ENCODE data around the gene SEPSECS. TPM values are rescaled to one million over a fixed set of nuclear protein-coding genes. Genes with fewer than 3 reads are reported as not detected.

Gene SEPSECS
- total and polyA plus RNA-seq, 2 of the 8 experiments (the other 6 are each of a cell fraction or from before 2014, with no cell fraction given), result 1.9 to 4.1 TPM

- H3K23ac ChIP-seq (ENCODE audit: insufficient read length), result no peak overlapping the region
- H4K5ac ChIP-seq (ENCODE audit: insufficient read length, low read depth, low read length), result no peak overlapping the region
- no peak overlapping the region for H3K4me3 ChIP-seq (ENCODE audit: extremely low read depth in 1 of 4, insufficient read depth in 2 of 4, low read depth in 3 of 4, low read length in 4 of 4)
- no peaks in the 10 kb centered on the region for H4K20me1 ChIP-seq (replicated peaks in 1 of 2; ENCODE audit: control insufficient read depth in 1 of 2, insufficient read depth in 2 of 2, low read length in 2 of 2)
- H2BK120ac ChIP-seq (replicated peaks; ENCODE audit: low read depth, low read length), result no peak overlapping the region
- H2AK5ac ChIP-seq (ENCODE audit: low read depth, low read length), result no peak overlapping the region
- H3K79me1 ChIP-seq (ENCODE audit: low read depth, low read length), result no peaks in the 10 kb centered on the region
- no peak overlapping the region for H2AFZ ChIP-seq (ENCODE audit: low read length)
- no peak overlapping the region for H3K27ac ChIP-seq (ENCODE audit: low read depth, low read length)
- no peak overlapping the region for H3K14ac ChIP-seq (ENCODE audit: insufficient read length)
- H2BK12ac ChIP-seq (ENCODE audit: low read depth, low read length), result no peak overlapping the region
- no peak overlapping the region for H2BK20ac ChIP-seq (ENCODE audit: low read length)
- H3K4ac ChIP-seq (replicated peaks; ENCODE audit: insufficient read length, low read depth, low read length), result no peak overlapping the region
- no peaks in the 10 kb centered on the region for H3K79me2 ChIP-seq (ENCODE audit: control insufficient read depth in 1 of 2, insufficient read depth in 2 of 2, low read length in 2 of 2)
- H4K8ac ChIP-seq (ENCODE audit: extremely low read depth, insufficient read depth, low read length), result no peak overlapping the region
- H2BK15ac ChIP-seq (ENCODE audit: low read length), result no peak overlapping the region
- TF ChIP-seq EZH2 (IDR thresholded peaks at IDR 0.05; ENCODE audit: low read depth, low read length, severe bottlenecking), result no peak
- no peak for TF ChIP-seq SUZ12 (IDR thresholded peaks at IDR 0.05; ENCODE audit: low read length)
- no peak for TF ChIP-seq ASH2L (IDR thresholded peaks at IDR 0.05; ENCODE audit: low read length)
- TF ChIP-seq BRCA1 (IDR thresholded peaks at IDR 0.05; ENCODE audit: low read depth, low read length), result no peak
- TF ChIP-seq HDAC6 (IDR thresholded peaks at IDR 0.05; ENCODE audit: low read depth, low read length), result no peak
- TF ChIP-seq KDM1A (IDR thresholded peaks at IDR 0.05; ENCODE audit: borderline replicate concordance, low read length), result no peak
- H3K4me2 ChIP-seq (ENCODE audit: insufficient read depth in 1 of 2, low read depth in 2 of 2, low read length in 2 of 2), result no peak overlapping the region
- no peak overlapping the region for H3K9ac ChIP-seq (replicated peaks in 1 of 4; ENCODE audit: extremely low read depth in 1 of 4, low read depth in 3 of 4, low read length in 3 of 4)
- no peak overlapping the region for H4K91ac ChIP-seq (replicated peaks; ENCODE audit: insufficient read length, low read length)
- H3K36me3 ChIP-seq (ENCODE audit: control insufficient read depth in 2 of 4, insufficient read depth in 4 of 4, low read length in 3 of 4), result no peaks in the 10 kb centered on the region
- FAIRE-seq, result no peak
- WGBS, 2 experiments (ENCODE audit: extremely low coverage in 1 of 2, insufficient coverage in 1 of 2, insufficient read length in 1 of 2, insufficient replicate concordance in 2 of 2, low coverage in 1 of 2, low lambda C conversion rate in 2 of 2, missing lambda C conversion rate in 1 of 2), result 95% methylated on average over 1 of the region's 1 CpG; no CpG with 5 or more reads in 1 of the 2 experiments
- ChIA-PET POLR2A (ENCODE audit: partially characterized antibody) (interaction anchor here (1.0 kb wide), 1 partner anchor 9 kb away, joined by 4 read pairs; no protein-coding TSS in a partner anchor), CTCF (ENCODE audit: partially characterized antibody) (no interaction called here)
- H3K9me3 ChIP-seq (ENCODE audit: insufficient read depth in 2 of 2, low read depth in 1 of 2, low read length in 1 of 2), result peaks cover 0 to 2% of the 10 kb centered on the region in 2 experiments; a peak in 2 of 4 replicates
- H3K18ac ChIP-seq (ENCODE audit: extremely low read depth, low read length), result no peak overlapping the region
- no peaks in the 10 kb centered on the region for H3K23me2 ChIP-seq (ENCODE audit: low read depth, low read length)
- no peak overlapping the region for H2BK5ac ChIP-seq (ENCODE audit: low read depth, low read length)
- H3K4me1 ChIP-seq (replicated peaks in 1 of 4; ENCODE audit: control insufficient read depth in 3 of 4, insufficient read depth in 4 of 4, low read length in 3 of 4), result peaks cover 0 to 5% (median 2%) of the 10 kb centered on the region in 4 experiments; a peak in 3 of 7 replicates
- H3K27me3 ChIP-seq (replicated peaks in 1 of 4; ENCODE audit: control insufficient read depth in 3 of 4, extremely low read depth in 1 of 4, insufficient read depth in 3 of 4, low read length in 3 of 4), result no peaks in the 10 kb centered on the region
- no peak overlapping the region for H3K56ac ChIP-seq (replicated peaks; ENCODE audit: insufficient read length, low read depth, low read length)
- DNase-seq (ENCODE audit: low read depth in 1 of 2, low spot score in 2 of 2), result no peak
Measured at GRCh38 chr4:25207997-25208396, 47.7 kb upstream of the SEPSECS start.

Data from H1 (cell line).